Neutrophil (primary cell): Measurements from ENCODE around the gene LELP1.

Experiments
- H3K27ac ChIP-seq: fragments of 200-600 bp; sonication (generic); 2 replicates; pipeline ENCODE4 v1.5.1; 2016; ENCODE audit warnings: mild to moderate bottlenecking, moderate library complexity
- H3K27me3 ChIP-seq: fragments of 200-600 bp; sonication (generic); 2 replicates; pipeline ENCODE4 v1.6.0; 2016; ENCODE audit warnings: mild to moderate bottlenecking
- H3K36me3 ChIP-seq: fragments of 200-600 bp; sonication (generic); 2 replicates; pipeline ENCODE4 v1.5.1; 2017
- H3K4me1 ChIP-seq, 2 experiments: fragments of 200-600 bp in 1 of 2; sonication (generic) in 1 of 2; 1 replicate in 1 of 2; 2 replicates in 1 of 2; pipeline versions ENCODE4 v1.5.1 to v1.6.1; 2013 to 2016; ENCODE audit warnings: low read depth in 1 of 2, low read length in 1 of 2, mild to moderate bottlenecking in 1 of 2, moderate library complexity in 1 of 2; ENCODE audit not compliant: control insufficient read depth in 1 of 2, insufficient read depth in 1 of 2
- H3K4me3 ChIP-seq, 2 experiments: fragments of 200-600 bp in 1 of 2; sonication (generic) in 1 of 2; 1 replicate in 1 of 2; 2 replicates in 1 of 2; pipeline ENCODE4 v1.5.1; 2013 to 2016; ENCODE audit warnings: low read depth in 1 of 2, low read length in 1 of 2, mild to moderate bottlenecking in 1 of 2, moderate library complexity in 1 of 2
- H3K9me3 ChIP-seq: fragments of 200-600 bp; sonication (generic); 2 replicates; pipeline ENCODE4 v1.5.1; 2016
- TF ChIP-seq, protein P1 (sequence below): fragments of 200-600 bp; sonication (generic); IDR thresholded peaks from 2 replicates; pipeline ENCODE4 v1.5.1; 2016; ENCODE audit warnings: antibody characterized with exemption

LELP1 gene

GRCh38 chr1:153248176-153248879, 45.1 kb downstream of the LELP1 start:
- TF ChIP-seq, protein P1, sequence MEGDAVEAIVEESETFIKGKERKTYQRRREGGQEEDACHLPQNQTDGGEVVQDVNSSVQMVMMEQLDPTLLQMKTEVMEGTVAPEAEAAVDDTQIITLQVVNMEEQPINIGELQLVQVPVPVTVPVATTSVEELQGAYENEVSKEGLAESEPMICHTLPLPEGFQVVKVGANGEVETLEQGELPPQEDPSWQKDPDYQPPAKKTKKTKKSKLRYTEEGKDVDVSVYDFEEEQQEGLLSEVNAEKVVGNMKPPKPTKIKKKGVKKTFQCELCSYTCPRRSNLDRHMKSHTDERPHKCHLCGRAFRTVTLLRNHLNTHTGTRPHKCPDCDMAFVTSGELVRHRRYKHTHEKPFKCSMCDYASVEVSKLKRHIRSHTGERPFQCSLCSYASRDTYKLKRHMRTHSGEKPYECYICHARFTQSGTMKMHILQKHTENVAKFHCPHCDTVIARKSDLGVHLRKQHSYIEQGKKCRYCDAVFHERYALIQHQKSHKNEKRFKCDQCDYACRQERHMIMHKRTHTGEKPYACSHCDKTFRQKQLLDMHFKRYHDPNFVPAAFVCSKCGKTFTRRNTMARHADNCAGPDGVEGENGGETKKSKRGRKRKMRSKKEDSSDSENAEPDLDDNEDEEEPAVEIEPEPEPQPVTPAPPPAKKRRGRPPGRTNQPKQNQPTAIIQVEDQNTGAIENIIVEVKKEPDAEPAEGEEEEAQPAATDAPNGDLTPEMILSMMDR: no peak
- peaks cover 52% of the 10 kb centered on the region for H3K27me3 ChIP-seq
- no peaks in the 10 kb centered on the region for H3K9me3 ChIP-seq
- no peak overlapping the region for H3K4me3 ChIP-seq
- peaks cover 17% of the 10 kb centered on the region in 2 experiments for H3K4me1 ChIP-seq
- H3K27ac ChIP-seq: no peak overlapping the region
- H3K36me3 ChIP-seq: no peaks in the 10 kb centered on the region

GRCh38 chr1:153250166-153250565, 46.9 kb downstream of the LELP1 start:
- Histone ChIP-seq H3K9me3 (no peaks in the 10 kb centered on the region), H3K36me3 (no peaks in the 10 kb centered on the region), H3K4me1 (peaks cover 17% of the 10 kb centered on the region in 2 experiments), H3K27me3 (peaks cover 58% of the 10 kb centered on the region), H3K27ac (no peak overlapping the region), H3K4me3 (no peak overlapping the region)
- TF ChIP-seq, protein P1: no peak

GRCh38 chr1:153251087-153251486, 47.9 kb downstream of the LELP1 start:
- Histone ChIP-seq H3K4me3 (no peak overlapping the region), H3K36me3 (no peaks in the 10 kb centered on the region), H3K27ac (no peak overlapping the region), H3K4me1 (peaks cover 17% of the 10 kb centered on the region in 2 experiments), H3K27me3 (peaks cover 61% of the 10 kb centered on the region), H3K9me3 (no peaks in the 10 kb centered on the region)
- TF ChIP-seq, protein P1: no peak

- TF ChIP-seq, protein P1: no peak
- peaks cover 17% of the 10 kb centered on the region in 2 experiments for H3K4me1 ChIP-seq
- H3K27ac ChIP-seq: no peak overlapping the region
- H3K4me3 ChIP-seq: no peak overlapping the region
- no peaks in the 10 kb centered on the region for H3K9me3 ChIP-seq
- no peaks in the 10 kb centered on the region for H3K36me3 ChIP-seq
- H3K27me3 ChIP-seq: peaks cover 59% of the 10 kb centered on the region
Observed at GRCh38 chr1:153251562-153251961, 48.3 kb downstream of the LELP1 start.

DNA sequence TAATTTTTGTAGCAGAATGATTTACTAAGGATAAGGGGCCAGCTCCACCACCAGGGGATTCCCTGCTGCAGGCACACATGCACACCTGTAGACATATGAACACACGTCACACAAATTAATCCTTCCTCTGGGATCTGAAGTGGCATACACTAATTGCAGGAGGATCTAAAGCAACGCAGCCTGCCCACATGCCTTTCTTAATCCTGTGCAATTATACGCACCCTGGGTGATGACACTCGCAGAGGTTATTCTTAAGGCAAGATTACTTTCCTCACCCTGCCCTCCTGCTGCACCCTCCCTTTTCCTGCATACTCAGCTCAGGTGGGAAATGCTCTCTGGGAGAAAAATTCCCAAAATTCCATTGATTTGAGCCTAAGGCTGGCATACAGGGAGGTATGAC, 48.8 kb downstream of the LELP1 start:
- Histone ChIP-seq H3K36me3 (no peaks in the 10 kb centered on the region), H3K4me1 (peaks cover 17% of the 10 kb centered on the region in 2 experiments), H3K27me3 (peaks cover 56% of the 10 kb centered on the region), H3K4me3 (no peak overlapping the region), H3K27ac (no peak overlapping the region), H3K9me3 (no peaks in the 10 kb centered on the region)
- TF ChIP-seq, protein P1: no peak
